HepG2 (cell line): ENCODE data around the gene NELFCD. TPM values are rescaled to one million over a fixed set of nuclear protein-coding genes. Genes with fewer than 3 reads are reported as not detected.

ENCODE experiments used
- ATM ChIP-seq: fragments of 450-650 bp; IDR thresholded peaks from 2 replicates; pipeline ENCODE4 v1.7.1; 2017; ENCODE audit warnings: mild to moderate bottlenecking, borderline replicate concordance
- BRD4 ChIP-seq: sonication (generic); formaldehyde crosslinking; IDR thresholded peaks from 2 replicates; pipeline ENCODE4 v1.4.0; 2020; ENCODE audit warnings: missing genetic modification reagents
- CAMTA2 ChIP-seq: sonication (generic); formaldehyde crosslinking; IDR thresholded peaks from 2 replicates; pipeline ENCODE4 v1.4.0; 2020; ENCODE audit warnings: mild to moderate bottlenecking, missing genetic modification reagents, borderline replicate concordance
- DPF2 ChIP-seq: sonication (generic); formaldehyde crosslinking; IDR thresholded peaks from 2 replicates; pipeline ENCODE4 v1.4.0; 2020; ENCODE audit warnings: mild to moderate bottlenecking, low read depth, missing genetic modification reagents, borderline replicate concordance
- DR1 ChIP-seq: sonication (generic); formaldehyde crosslinking; IDR thresholded peaks from 2 replicates; pipeline ENCODE4 v1.8.0; 2021; ENCODE audit warnings: mild to moderate bottlenecking, missing genetic modification reagents, inconsistent platforms
- HNF4G ChIP-seq, 2 experiments: sonication (generic) in 1 of 2; formaldehyde crosslinking in 1 of 2; IDR thresholded peaks; 2 replicates each; pipeline versions ENCODE4 v1.4.0 to v1.6.1; 2011 to 2020; ENCODE audit warnings: borderline replicate concordance in 2 of 2, low read depth in 2 of 2, mild to moderate bottlenecking in 2 of 2, low read length in 1 of 2, missing genetic modification reagents in 1 of 2, moderate library complexity in 1 of 2
- JDP2 ChIP-seq: sonication (generic); formaldehyde crosslinking; IDR thresholded peaks from 2 replicates; pipeline ENCODE4 v1.8.1; 2022; ENCODE audit warnings: missing genetic modification reagents, borderline replicate concordance
- KDM3A ChIP-seq: IDR thresholded peaks from 2 replicates; pipeline ENCODE4 v1.6.1; 2018; ENCODE audit warnings: low read depth, missing compliant biosample characterization
- NR2F2 ChIP-seq: IDR thresholded peaks from 2 replicates; pipeline ENCODE4 v1.6.1; 2012; ENCODE audit warnings: low read depth, inconsistent platforms, borderline replicate concordance
- PBX3 ChIP-seq: sonication (generic); formaldehyde crosslinking; IDR thresholded peaks from 2 replicates; pipeline ENCODE4 v1.8.1; 2023; ENCODE audit warnings: missing genetic modification reagents, inconsistent platforms, borderline replicate concordance
- PCBP2 ChIP-seq: fragments of 200-400 bp; formaldehyde crosslinking; optimal IDR thresholded peaks from 2 replicates; pipeline ENCODE3; 2018; ENCODE audit warnings: low read length, low read depth; ENCODE audit not compliant: poor library complexity, severe bottlenecking
- POLR2A ChIP-seq, 2 experiments: IDR thresholded peaks; 2 replicates each; pipeline ENCODE4 v1.6.1; 2011; ENCODE audit warnings: low read depth in 2 of 2, low read length in 2 of 2, mild to moderate bottlenecking in 1 of 2, moderate library complexity in 1 of 2; ENCODE audit not compliant: insufficient read depth in 1 of 2
- RBFOX2 ChIP-seq: fragments of 200-400 bp; formaldehyde crosslinking; IDR thresholded peaks from 2 replicates; pipeline ENCODE4 v1.6.1; 2017; ENCODE audit warnings: low read depth, mild to moderate bottlenecking, low read length
- RBM22 ChIP-seq: fragments of 200-400 bp; formaldehyde crosslinking; optimal IDR thresholded peaks from 2 replicates; pipeline ENCODE3; 2017; ENCODE audit warnings: mild to moderate bottlenecking, low read length, moderate library complexity
- RFX5 ChIP-seq: IDR thresholded peaks from 2 replicates; pipeline ENCODE4 v1.6.1; 2011; ENCODE audit warnings: low read depth, low read length, improper control_type of control experiment
- SMAD1 ChIP-seq: sonication (generic); formaldehyde crosslinking; IDR thresholded peaks from 2 replicates; pipeline ENCODE4 v1.4.0; 2020; ENCODE audit warnings: missing genetic modification reagents, low read depth, mild to moderate bottlenecking, borderline replicate concordance
- YY1 ChIP-seq: IDR thresholded peaks from 2 replicates; pipeline ENCODE4 v1.6.1; 2011; ENCODE audit warnings: low read length, low read depth, moderate library complexity, mild to moderate bottlenecking; ENCODE audit not compliant: insufficient read depth, insufficient replicate concordance
- ZNF225 ChIP-seq: sonication (generic); formaldehyde crosslinking; IDR thresholded peaks from 2 replicates; pipeline ENCODE4 v1.4.0; 2020; ENCODE audit warnings: mild to moderate bottlenecking, missing genetic modification reagents
- ZNF251 ChIP-seq: sonication (generic); formaldehyde crosslinking; IDR thresholded peaks from 2 replicates; pipeline ENCODE4 v1.9.0; 2021; ENCODE audit warnings: mild to moderate bottlenecking, missing genetic modification reagents
- ZNF34 ChIP-seq: sonication (generic); formaldehyde crosslinking; IDR thresholded peaks from 2 replicates; pipeline ENCODE4 v1.4.0; 2020; ENCODE audit warnings: mild to moderate bottlenecking, missing genetic modification reagents, borderline replicate concordance
- ZNF569 ChIP-seq: sonication (generic); formaldehyde crosslinking; IDR thresholded peaks from 2 replicates; pipeline ENCODE4 v1.5.0; 2020; ENCODE audit warnings: mild to moderate bottlenecking, missing genetic modification reagents, moderate library complexity, borderline replicate concordance
- ZNF660 ChIP-seq: sonication (generic); formaldehyde crosslinking; IDR thresholded peaks from 2 replicates; pipeline ENCODE4 v1.5.1; 2020; ENCODE audit warnings: mild to moderate bottlenecking, low read depth, missing genetic modification reagents, borderline replicate concordance
- ZNF672 ChIP-seq: sonication (generic); formaldehyde crosslinking; IDR thresholded peaks from 2 replicates; pipeline ENCODE4 v1.8.1; 2022; ENCODE audit warnings: missing genetic modification reagents
- ZNF761 ChIP-seq: sonication (generic); formaldehyde crosslinking; conservative IDR thresholded peaks from 2 replicates; pipeline ENCODE4 v1.4.0; 2020; ENCODE audit warnings: mild to moderate bottlenecking, missing genetic modification reagents
- polyA plus RNA-seq, 8 experiments: library from polyadenylated mRNA; depleted of rRNA in 3 of 8; stranded (reverse) in 7 of 8; unstranded in 1 of 8; fragments of >200 nt; fragmentation: Illumina TruSeq in 4 of 8; extraction: Trizol in 4 of 8; gene quantifications; 2 replicates each; pipeline versions ENCODE4 v1.2.1 to v1.2.3, GENCODE V29; 2011 to 2016; ENCODE audit warnings: low read depth in 4 of 8, missing spikeins in 1 of 8, mixed read lengths in 1 of 8; ENCODE audit not compliant: insufficient read depth in 1 of 8
- total RNA-seq, 5 experiments: library from RNA; depleted of rRNA; stranded (reverse); fragments of >200 nt; fragmentation: Illumina TruSeq; extraction: Trizol; gene quantifications; 2 replicates each; pipeline ENCODE4 v1.2.3, GENCODE V29; 2016; ENCODE audit warnings: low read depth in 1 of 5
- TF ChIP-seq, protein P1 (sequence below): sonication (generic); formaldehyde crosslinking; IDR thresholded peaks from 2 replicates; pipeline ENCODE4 v1.5.0; 2020; ENCODE audit warnings: mild to moderate bottlenecking, missing genetic modification reagents
- TF ChIP-seq, protein P2 (sequence below): sonication (generic); formaldehyde crosslinking; conservative IDR thresholded peaks from 2 replicates; pipeline ENCODE4 v1.8.0; 2022; ENCODE audit warnings: mild to moderate bottlenecking, moderate library complexity, missing genetic modification reagents

Gene NELFCD
- total and polyA plus RNA-seq, 2 of the 13 experiments (the other 11 are each of a cell fraction or from before 2014, with no cell fraction given) = 159 to 203 TPM

DNA sequence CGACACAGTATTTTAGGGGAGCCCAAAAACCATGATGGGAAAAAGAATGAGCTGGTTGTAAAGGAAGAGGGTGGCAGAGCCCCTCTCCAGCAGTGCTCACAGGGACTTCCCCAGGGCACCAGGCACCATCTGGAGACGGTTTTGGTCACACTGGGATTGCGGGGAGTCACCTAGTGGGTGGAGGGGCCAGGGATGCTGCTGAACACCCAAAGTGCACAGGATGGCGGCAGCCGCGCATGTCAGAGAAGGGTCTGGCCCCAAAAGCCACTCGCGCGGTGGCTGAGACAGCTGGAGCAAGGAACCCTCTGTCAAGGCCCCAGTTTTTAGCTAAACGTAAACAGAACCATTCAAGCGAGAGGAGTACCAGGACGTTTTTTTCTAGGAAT, 15.2 kb downstream of the NELFCD start (continued):
- no peak for TF ChIP-seq BRD4
- TF ChIP-seq RFX5 = no peak
- TF ChIP-seq ZNF761 (CRISPR knock-in tag) = no peak
- TF ChIP-seq ATM = no peak
- TF ChIP-seq JDP2 = no peak
- no peak for TF ChIP-seq ZNF660 (CRISPR knock-in tag)
- TF ChIP-seq ZNF672 (CRISPR knock-in tag) = no peak
- no peak for TF ChIP-seq PCBP2
- TF ChIP-seq PBX3 = no peak
- no peak for TF ChIP-seq ZNF225 (CRISPR knock-in tag)
- TF ChIP-seq CAMTA2 (CRISPR knock-in tag) = no peak
- TF ChIP-seq DPF2 (CRISPR knock-in tag) = 0 out of 2 replicates have a peak, but pooled peaks have one; percentile 4
- TF ChIP-seq, protein P1, sequence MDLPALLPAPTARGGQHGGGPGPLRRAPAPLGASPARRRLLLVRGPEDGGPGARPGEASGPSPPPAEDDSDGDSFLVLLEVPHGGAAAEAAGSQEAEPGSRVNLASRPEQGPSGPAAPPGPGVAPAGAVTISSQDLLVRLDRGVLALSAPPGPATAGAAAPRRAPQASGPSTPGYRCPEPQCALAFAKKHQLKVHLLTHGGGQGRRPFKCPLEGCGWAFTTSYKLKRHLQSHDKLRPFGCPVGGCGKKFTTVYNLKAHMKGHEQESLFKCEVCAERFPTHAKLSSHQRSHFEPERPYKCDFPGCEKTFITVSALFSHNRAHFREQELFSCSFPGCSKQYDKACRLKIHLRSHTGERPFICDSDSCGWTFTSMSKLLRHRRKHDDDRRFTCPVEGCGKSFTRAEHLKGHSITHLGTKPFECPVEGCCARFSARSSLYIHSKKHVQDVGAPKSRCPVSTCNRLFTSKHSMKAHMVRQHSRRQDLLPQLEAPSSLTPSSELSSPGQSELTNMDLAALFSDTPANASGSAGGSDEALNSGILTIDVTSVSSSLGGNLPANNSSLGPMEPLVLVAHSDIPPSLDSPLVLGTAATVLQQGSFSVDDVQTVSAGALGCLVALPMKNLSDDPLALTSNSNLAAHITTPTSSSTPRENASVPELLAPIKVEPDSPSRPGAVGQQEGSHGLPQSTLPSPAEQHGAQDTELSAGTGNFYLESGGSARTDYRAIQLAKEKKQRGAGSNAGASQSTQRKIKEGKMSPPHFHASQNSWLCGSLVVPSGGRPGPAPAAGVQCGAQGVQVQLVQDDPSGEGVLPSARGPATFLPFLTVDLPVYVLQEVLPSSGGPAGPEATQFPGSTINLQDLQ = no peak
- no peak for TF ChIP-seq YY1
- TF ChIP-seq NR2F2 = no peak
- 0 out of 2 replicates have a peak, but pooled peaks have one; percentile 57 for TF ChIP-seq ZNF569 (CRISPR knock-in tag)
- TF ChIP-seq, protein P2, sequence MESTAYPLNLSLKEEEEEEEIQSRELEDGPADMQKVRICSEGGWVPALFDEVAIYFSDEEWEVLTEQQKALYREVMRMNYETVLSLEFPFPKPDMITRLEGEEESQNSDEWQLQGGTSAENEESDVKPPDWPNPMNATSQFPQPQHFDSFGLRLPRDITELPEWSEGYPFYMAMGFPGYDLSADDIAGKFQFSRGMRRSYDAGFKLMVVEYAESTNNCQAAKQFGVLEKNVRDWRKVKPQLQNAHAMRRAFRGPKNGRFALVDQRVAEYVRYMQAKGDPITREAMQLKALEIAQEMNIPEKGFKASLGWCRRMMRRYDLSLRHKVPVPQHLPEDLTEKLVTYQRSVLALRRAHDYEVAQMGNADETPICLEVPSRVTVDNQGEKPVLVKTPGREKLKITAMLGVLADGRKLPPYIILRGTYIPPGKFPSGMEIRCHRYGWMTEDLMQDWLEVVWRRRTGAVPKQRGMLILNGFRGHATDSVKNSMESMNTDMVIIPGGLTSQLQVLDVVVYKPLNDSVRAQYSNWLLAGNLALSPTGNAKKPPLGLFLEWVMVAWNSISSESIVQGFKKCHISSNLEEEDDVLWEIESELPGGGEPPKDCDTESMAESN (CRISPR knock-in tag) = 0 out of 2 replicates have a peak, but pooled peaks have one; percentile 27
- TF ChIP-seq ZNF251 (CRISPR knock-in tag) = no peak
- peak in 1 of 2 experiments; percentile 42; a peak in 1 of 4 replicates for TF ChIP-seq POLR2A (IDR thresholded peaks at IDR 0.05; ENCODE audit: insufficient read depth in 1 of 2, low read depth in 2 of 2, low read length in 2 of 2)
- 0 out of 2 replicates have a peak, but pooled peaks have one; percentile 10 for TF ChIP-seq SMAD1 (CRISPR knock-in tag)
- TF ChIP-seq RBFOX2 = 0 out of 2 replicates have a peak, but pooled peaks have one; percentile 13
- 0 out of 2 replicates have a peak, but pooled peaks have one; percentile 34 for TF ChIP-seq ZNF34 (CRISPR knock-in tag)
- TF ChIP-seq RBM22 = peak; percentile 97
- TF ChIP-seq KDM3A (CRISPR knock-in tag) = no peak
- no peak for TF ChIP-seq DR1
- no peak for TF ChIP-seq HNF4G (IDR thresholded peaks at IDR 0.05; ENCODE audit: borderline replicate concordance, low read depth, low read length)
- 0 out of 2 replicates have a peak, but pooled peaks have one; percentile 3 for TF ChIP-seq HNF4G (CRISPR knock-in tag; IDR thresholded peaks at IDR 0.05; ENCODE audit: borderline replicate concordance, low read depth)
